Hepatocyte (in vitro differentiated cells): ENCODE measurements around the gene TM9SF1.

Source experiments
- EZH2phosphoT487 ChIP-seq: fragments of 200-600 bp; sonication (generic); IDR thresholded peaks from one replicate; pipeline ENCODE4 v1.6.1; 2018; ENCODE audit warnings: antibody characterized with exemption, mild to moderate bottlenecking, low read depth, moderate library complexity; ENCODE audit not compliant: unreplicated experiment, severe bottlenecking
- TF ChIP-seq, protein P1 (sequence below): fragments of 200-600 bp; sonication (generic); IDR thresholded peaks from 2 replicates; pipeline ENCODE4 v1.5.1; 2016; ENCODE audit warnings: antibody characterized with exemption, mild to moderate bottlenecking; ENCODE audit not compliant: poor library complexity

DNA sequence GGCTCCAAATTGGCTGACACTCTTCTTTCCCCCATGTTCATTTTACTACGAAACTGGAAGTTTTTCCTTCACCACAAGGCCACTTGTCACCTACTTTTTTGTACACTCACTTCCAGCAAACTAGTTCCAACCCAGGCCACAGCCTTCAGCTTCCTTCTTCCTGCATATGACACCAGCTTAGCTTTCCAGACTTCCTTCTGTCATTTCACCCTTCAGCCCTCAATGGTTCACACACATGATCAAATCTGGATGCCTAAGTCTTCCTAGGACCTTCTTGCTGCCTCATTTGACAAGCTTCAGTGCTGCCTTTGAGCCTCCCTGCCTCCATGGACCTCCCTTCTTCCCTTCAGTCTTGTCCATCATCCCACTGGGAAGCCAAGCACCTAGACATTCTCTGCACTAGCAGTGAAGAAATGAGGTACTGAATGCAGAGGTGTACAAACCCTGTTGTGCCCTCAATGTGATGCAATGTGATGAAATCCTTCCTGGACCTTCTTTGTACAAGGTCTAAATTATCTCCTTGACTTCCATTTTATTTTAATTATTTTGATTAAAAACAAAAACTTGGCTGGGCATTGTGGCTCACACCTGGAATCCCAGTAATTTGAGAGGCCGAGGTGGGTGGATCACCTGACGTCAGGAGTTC is 27.6 kb downstream of the TM9SF1 start:
- TF ChIP-seq, protein P1, sequence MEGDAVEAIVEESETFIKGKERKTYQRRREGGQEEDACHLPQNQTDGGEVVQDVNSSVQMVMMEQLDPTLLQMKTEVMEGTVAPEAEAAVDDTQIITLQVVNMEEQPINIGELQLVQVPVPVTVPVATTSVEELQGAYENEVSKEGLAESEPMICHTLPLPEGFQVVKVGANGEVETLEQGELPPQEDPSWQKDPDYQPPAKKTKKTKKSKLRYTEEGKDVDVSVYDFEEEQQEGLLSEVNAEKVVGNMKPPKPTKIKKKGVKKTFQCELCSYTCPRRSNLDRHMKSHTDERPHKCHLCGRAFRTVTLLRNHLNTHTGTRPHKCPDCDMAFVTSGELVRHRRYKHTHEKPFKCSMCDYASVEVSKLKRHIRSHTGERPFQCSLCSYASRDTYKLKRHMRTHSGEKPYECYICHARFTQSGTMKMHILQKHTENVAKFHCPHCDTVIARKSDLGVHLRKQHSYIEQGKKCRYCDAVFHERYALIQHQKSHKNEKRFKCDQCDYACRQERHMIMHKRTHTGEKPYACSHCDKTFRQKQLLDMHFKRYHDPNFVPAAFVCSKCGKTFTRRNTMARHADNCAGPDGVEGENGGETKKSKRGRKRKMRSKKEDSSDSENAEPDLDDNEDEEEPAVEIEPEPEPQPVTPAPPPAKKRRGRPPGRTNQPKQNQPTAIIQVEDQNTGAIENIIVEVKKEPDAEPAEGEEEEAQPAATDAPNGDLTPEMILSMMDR: no peak
- TF ChIP-seq EZH2phosphoT487: no peak
